ENCODE results near the gene DGCR2.

The DGCR2 gene, protein sequence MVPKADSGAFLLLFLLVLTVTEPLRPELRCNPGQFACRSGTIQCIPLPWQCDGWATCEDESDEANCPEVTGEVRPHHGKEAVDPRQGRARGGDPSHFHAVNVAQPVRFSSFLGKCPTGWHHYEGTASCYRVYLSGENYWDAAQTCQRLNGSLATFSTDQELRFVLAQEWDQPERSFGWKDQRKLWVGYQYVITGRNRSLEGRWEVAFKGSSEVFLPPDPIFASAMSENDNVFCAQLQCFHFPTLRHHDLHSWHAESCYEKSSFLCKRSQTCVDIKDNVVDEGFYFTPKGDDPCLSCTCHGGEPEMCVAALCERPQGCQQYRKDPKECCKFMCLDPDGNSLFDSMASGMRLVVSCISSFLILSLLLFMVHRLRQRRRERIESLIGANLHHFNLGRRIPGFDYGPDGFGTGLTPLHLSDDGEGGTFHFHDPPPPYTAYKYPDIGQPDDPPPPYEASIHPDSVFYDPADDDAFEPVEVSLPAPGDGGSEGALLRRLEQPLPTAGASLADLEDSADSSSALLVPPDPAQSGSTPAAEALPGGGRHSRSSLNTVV

DNA sequence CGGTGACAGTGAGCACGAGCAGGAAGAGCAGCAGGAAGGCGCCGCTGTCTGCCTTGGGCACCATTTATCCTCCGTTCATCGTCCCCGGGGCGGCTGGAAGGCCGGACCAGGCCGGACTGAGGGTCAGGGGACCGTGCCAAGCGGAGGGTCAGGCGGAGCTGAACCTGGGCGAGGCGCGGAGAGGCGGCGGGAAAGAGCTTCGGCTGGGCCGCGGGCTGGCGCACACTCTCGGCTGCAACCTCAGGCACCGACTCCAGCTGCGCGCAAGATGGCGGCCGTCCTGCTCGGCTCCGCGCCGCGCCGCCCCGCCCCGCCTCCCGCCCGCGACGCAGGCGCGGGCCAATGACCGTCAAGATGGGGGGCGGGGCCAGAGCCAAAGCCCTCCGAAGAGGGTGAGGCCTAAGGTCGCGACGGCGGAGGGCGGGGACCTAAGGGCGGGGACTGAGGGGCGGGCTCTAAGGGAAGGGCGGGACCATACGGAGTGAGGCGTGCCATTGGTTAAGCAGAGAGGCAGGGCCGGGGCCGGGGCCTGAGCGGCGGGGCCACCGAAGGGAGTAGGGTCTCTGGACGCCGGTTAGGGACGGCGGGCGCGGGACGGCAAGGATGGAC is at the start of gene DGCR2:
DGCR2 (minus strand) TSS at position 270 of the 609 bp plus-strand sequence; CDS start at position 64, 206 bp downstream.
- ChIA-PET POLR2A (interaction anchor here (1.4 kb wide), 1 partner anchor 10 kb away, joined by 4 read pairs; the partner anchor contains the start of gene TSSK2), CTCF (interaction anchor here (1.4 to 1.9 kb wide), 4 partner anchors 11 to 176 kb away, joined by 3 to 11 read pairs (median 4); partner anchors contain the start of gene ESS2)
- TF ChIP-seq CTCF (IDR thresholded peaks at IDR 0.05; ENCODE audit: control extremely low read depth, extremely low read depth, low read depth, missing control alignments) = no peak
- peak; percentile 100 for DNase-seq (ENCODE audit: extremely low spot score)

- no peak for TF ChIP-seq CTCF (IDR thresholded peaks at IDR 0.05; ENCODE audit: control extremely low read depth, extremely low read depth, low read depth, missing control alignments)
- no peak for DNase-seq (ENCODE audit: extremely low spot score)
- ChIA-PET POLR2A (no interaction called here), CTCF (interaction anchor here (1.2 to 2.9 kb wide), 2 partner anchors 10 to 26 kb away, joined by 4 to 9 read pairs; partner anchors contain the start of gene ESS2)
Observed at GRCh38 chr22:19169947-19170318, 47.7 kb upstream of the DGCR2 start.

GRCh38 chr22:19169002-19169946 is 47.1 kb upstream of the DGCR2 start:
- POLR2A ChIA-PET = no interaction called here
- no peak for DNase-seq (ENCODE audit: extremely low spot score)
- CTCF ChIA-PET = interaction anchor here (1.2 to 2.9 kb wide), 2 partner anchors 10 to 25 kb away, joined by 4 to 9 read pairs; partner anchors contain the start of gene ESS2
- TF ChIP-seq CTCF (IDR thresholded peaks at IDR 0.05; ENCODE audit: control extremely low read depth, extremely low read depth, low read depth, missing control alignments) = no peak

DNA sequence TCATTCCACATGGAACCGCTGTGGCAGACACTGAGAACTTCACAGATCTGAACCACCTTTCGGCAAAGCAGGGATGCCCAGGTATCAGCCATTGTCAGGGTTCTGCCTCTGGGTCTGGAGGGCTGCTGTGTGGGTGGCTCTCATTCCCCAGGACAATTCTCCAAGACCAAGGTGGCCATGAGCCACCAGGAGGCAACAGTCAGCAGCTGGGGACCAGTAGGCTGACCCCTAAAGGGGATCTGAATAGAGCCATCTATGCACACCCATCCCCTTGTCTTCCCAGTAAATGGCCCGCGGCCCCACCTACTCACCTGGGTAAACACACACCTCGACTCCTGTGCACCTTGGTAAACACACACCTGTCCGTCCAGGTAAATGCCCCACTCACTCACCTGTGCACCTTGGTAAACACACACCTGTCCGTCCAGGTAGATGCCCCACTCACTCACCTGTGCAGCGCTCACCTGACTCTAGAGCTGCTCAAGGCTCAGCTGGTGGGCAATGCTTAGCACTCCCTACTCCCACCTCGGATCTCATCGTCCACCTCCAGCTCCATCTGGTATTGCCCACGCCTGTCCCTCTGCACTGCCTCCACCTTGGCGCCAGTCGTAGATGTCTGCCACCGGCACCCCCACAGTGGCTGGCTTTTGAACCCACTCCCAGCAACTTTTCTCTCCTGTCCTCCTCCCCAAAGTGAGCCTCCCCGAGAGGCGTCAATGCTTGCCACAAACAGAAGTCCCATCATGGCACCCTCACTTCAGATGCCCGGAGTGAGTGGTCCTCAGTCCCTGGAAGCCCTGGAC is 46.1 kb upstream of the DGCR2 start:
- no peak for DNase-seq (ENCODE audit: extremely low spot score)
- ChIA-PET CTCF (interaction anchor here (1.5 to 2.9 kb wide), 2 partner anchors 11 to 24 kb away, joined by 6 to 9 read pairs; partner anchors contain the start of genes ESS2 and SLC25A1), POLR2A (no interaction called here)
- TF ChIP-seq CTCF (IDR thresholded peaks at IDR 0.05; ENCODE audit: control extremely low read depth, extremely low read depth, low read depth, missing control alignments) = no peak

GRCh38 chr22:19167106-19167869 is 45.1 kb upstream of the DGCR2 start:
- no peak for TF ChIP-seq CTCF (IDR thresholded peaks at IDR 0.05; ENCODE audit: control extremely low read depth, extremely low read depth, low read depth, missing control alignments)
- no peak for DNase-seq (ENCODE audit: extremely low spot score)
- ChIA-PET CTCF (interaction anchor here (1.5 to 2.9 kb wide), 2 partner anchors 12 to 23 kb away, joined by 6 to 9 read pairs; partner anchors contain the start of genes ESS2 and SLC25A1), POLR2A (no interaction called here)
